Neural progenitor cell (in vitro differentiated cells): ENCODE measurements around the gene MYO1E. TPM values are rescaled to one million over a fixed set of nuclear protein-coding genes. Genes with fewer than 3 reads are reported as not detected.
"Not testable (repeated sequence)": the region's sequence is repeated elsewhere in the genome, so short reads cannot be mapped to it uniquely, and the experiment has no call there.

Experiments
- DNase-seq: peaks from one replicate; pipeline ENCODE4 v3.0.0-alpha.2; 2016; ENCODE audit warnings: low spot score
- H2AFZ ChIP-seq: fragments of 200-600 bp; sonication (generic); replicated peaks from 2 replicates; pipeline ENCODE4 v1.6.1; 2016; ENCODE audit warnings: antibody characterized with exemption
- H3F3A ChIP-seq: fragments of 200-600 bp; sonication (generic); 2 replicates; pipeline ENCODE4 v1.6.1; 2016; ENCODE audit warnings: antibody characterized with exemption, low read depth
- H3K27ac ChIP-seq: fragments of 200-600 bp; sonication (generic); 2 replicates; pipeline ENCODE4 v1.5.1; 2016; ENCODE audit warnings: mild to moderate bottlenecking
- H3K27me3 ChIP-seq: fragments of 200-600 bp; sonication (generic); 2 replicates; pipeline ENCODE4 v1.6.1; 2016; ENCODE audit warnings: mild to moderate bottlenecking, moderate library complexity
- H3K36me3 ChIP-seq: fragments of 200-600 bp; sonication (generic); 2 replicates; pipeline ENCODE4 v1.5.1; 2016
- H3K4me1 ChIP-seq: fragments of 200-600 bp; sonication (generic); 2 replicates; pipeline ENCODE4 v1.6.1; 2016; ENCODE audit warnings: mixed run types
- H3K4me2 ChIP-seq: fragments of 200-600 bp; sonication (generic); 2 replicates; pipeline ENCODE4 v1.6.1; 2016
- H3K4me3 ChIP-seq: fragments of 200-600 bp; sonication (generic); 2 replicates; pipeline ENCODE4 v1.5.1; 2016
- H3K79me2 ChIP-seq: fragments of 200-600 bp; sonication (generic); 2 replicates; pipeline ENCODE4 v1.6.1; 2016; ENCODE audit warnings: low read depth
- H3K9ac ChIP-seq: fragments of 200-600 bp; sonication (generic); 2 replicates; pipeline ENCODE4 v1.6.1; 2016
- H3K9me3 ChIP-seq: fragments of 200-600 bp; sonication (generic); 2 replicates; pipeline ENCODE4 v1.5.1; 2016; ENCODE audit warnings: low read depth
- H4K20me1 ChIP-seq: fragments of 200-600 bp; sonication (generic); 2 replicates; pipeline ENCODE4 v1.6.1; 2016; ENCODE audit warnings: low read depth
- H3K27ac Mint-ChIP-seq: 3 replicates; pipeline ENCODE4 v1.8.0; 2021; ENCODE audit warnings: mixed read lengths
- H3K27me3 Mint-ChIP-seq: 2 replicates; pipeline ENCODE4 v1.8.0; 2022; ENCODE audit warnings: low read depth, mild to moderate bottlenecking, inconsistent platforms, moderate library complexity, mixed read lengths; ENCODE audit not compliant: insufficient read depth
- H3K36me3 Mint-ChIP-seq: 3 replicates; pipeline ENCODE4 v1.8.0; 2021; ENCODE audit warnings: mixed read lengths
- H3K4me1 Mint-ChIP-seq: 3 replicates; pipeline ENCODE4 v1.8.0; 2021; ENCODE audit warnings: mixed read lengths
- H3K4me3 Mint-ChIP-seq: 3 replicates; pipeline ENCODE4 v1.8.0; 2021; ENCODE audit warnings: mild to moderate bottlenecking, moderate library complexity, mixed read lengths
- H3K9me3 Mint-ChIP-seq: 3 replicates; pipeline ENCODE4 v1.8.0; 2020; ENCODE audit warnings: mixed read lengths
- EZH2 ChIP-seq: fragments of 200-600 bp; sonication (generic); IDR thresholded peaks from 2 replicates; pipeline ENCODE4 v1.6.1; 2017; ENCODE audit warnings: antibody characterized with exemption, mild to moderate bottlenecking, moderate library complexity
- EZH2phosphoT487 ChIP-seq: fragments of 200-600 bp; sonication (generic); IDR thresholded peaks from 2 replicates; pipeline ENCODE4 v1.6.1; 2017; ENCODE audit warnings: antibody characterized with exemption
- total RNA-seq: library from RNA; depleted of rRNA; stranded (reverse); fragments of >200 nt; gene quantifications from 2 replicates; pipeline ENCODE4 v1.2.3, GENCODE V29; 2015; ENCODE audit warnings: low replicate concordance
- TF ChIP-seq, protein P1 (sequence below): fragments of 200-600 bp; sonication (generic); IDR thresholded peaks from 2 replicates; pipeline ENCODE4 v1.5.1; 2017; ENCODE audit warnings: antibody characterized with exemption, mild to moderate bottlenecking

MYO1E gene
- total RNA-seq, 1 donor from 2014 or later = 49.7 TPM

DNA sequence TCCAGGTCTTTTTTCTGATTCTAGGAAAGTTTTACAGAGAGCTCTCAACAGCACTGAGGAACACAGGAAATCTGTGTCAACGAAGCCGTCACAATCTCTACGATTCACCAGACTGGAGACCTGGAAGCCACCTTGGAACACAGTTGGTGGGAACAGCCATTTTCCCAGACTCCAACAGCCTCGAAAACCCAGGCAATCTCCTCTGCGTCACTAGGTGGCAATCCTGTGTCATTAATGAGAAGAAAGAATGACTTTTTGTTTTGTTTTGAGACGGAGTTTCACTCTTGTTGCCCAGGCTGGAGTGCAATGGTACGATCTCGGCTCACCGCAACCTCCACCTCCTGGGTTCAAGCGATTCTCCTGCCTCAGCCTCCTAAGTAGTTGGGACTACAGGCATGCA is 228.1 kb downstream of the MYO1E start:
- H3K4me3 Mint-ChIP-seq, H4K20me1 ChIP-seq, H3K27me3 Mint-ChIP-seq, H3K4me3 ChIP-seq, H3K27ac ChIP-seq, H3K36me3 ChIP-seq, H3K4me1 Mint-ChIP-seq, H3K9me3 ChIP-seq, H3K9ac ChIP-seq, H3K9me3 Mint-ChIP-seq, H2AFZ ChIP-seq, H3F3A ChIP-seq, H3K27me3 ChIP-seq, H3K4me2 ChIP-seq, H3K79me2 ChIP-seq, H3K4me1 ChIP-seq, H3K27ac Mint-ChIP-seq: not testable (repeated sequence)
- TF ChIP-seq, protein P1, sequence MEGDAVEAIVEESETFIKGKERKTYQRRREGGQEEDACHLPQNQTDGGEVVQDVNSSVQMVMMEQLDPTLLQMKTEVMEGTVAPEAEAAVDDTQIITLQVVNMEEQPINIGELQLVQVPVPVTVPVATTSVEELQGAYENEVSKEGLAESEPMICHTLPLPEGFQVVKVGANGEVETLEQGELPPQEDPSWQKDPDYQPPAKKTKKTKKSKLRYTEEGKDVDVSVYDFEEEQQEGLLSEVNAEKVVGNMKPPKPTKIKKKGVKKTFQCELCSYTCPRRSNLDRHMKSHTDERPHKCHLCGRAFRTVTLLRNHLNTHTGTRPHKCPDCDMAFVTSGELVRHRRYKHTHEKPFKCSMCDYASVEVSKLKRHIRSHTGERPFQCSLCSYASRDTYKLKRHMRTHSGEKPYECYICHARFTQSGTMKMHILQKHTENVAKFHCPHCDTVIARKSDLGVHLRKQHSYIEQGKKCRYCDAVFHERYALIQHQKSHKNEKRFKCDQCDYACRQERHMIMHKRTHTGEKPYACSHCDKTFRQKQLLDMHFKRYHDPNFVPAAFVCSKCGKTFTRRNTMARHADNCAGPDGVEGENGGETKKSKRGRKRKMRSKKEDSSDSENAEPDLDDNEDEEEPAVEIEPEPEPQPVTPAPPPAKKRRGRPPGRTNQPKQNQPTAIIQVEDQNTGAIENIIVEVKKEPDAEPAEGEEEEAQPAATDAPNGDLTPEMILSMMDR = peak; percentile 38
- peak; percentile 24 for DNase-seq
- peaks cover 26% of the 10 kb centered on the region for H3K36me3 Mint-ChIP-seq

DNA sequence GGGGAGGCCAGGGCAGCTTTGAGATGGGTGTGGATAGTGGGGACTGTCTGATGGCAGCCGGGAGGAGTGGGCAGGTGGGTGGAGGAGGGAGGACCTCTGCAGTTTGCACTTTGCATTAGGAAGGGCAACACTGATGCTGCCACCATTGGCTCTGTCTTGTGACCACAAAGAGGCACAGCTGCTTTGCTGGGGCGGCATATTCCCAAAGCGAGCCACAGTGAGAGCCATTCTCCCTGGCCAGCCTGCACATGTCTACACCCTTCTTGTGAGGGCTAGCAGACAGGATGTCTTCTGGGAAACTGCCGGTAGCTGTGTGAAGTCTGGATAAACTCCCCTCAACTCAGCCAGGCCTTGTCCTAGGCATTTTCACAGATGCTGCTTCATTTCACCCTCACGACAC is 229.4 kb downstream of the MYO1E start:
- Histone ChIP-seq H3K79me2 (no peaks in the 10 kb centered on the region), H3K4me1 (peaks cover 7% of the 10 kb centered on the region), H3K27me3 (no peaks in the 10 kb centered on the region), H3F3A (no peaks in the 10 kb centered on the region), H3K4me2 (no peak overlapping the region), H3K9me3 (no peaks in the 10 kb centered on the region), H3K36me3 (no peaks in the 10 kb centered on the region), H2AFZ (no peak overlapping the region), H3K4me3 (no peak overlapping the region), H3K27ac (no peak overlapping the region), H4K20me1 (no peaks in the 10 kb centered on the region), H3K9ac (no peak overlapping the region)
- no peak for DNase-seq
- Mint-ChIP-seq H3K27ac (no peak overlapping the region), H3K4me1 (peaks cover 3% of the 10 kb centered on the region), H3K27me3 (peaks cover under 1% of the 10 kb centered on the region), H3K36me3 (peaks cover 23% of the 10 kb centered on the region), H3K4me3 (no peak overlapping the region), H3K9me3 (no peaks in the 10 kb centered on the region)
- TF ChIP-seq EZH2phosphoT487 (no peak), EZH2 (no peak)
- TF ChIP-seq, protein P1 = no peak

DNA sequence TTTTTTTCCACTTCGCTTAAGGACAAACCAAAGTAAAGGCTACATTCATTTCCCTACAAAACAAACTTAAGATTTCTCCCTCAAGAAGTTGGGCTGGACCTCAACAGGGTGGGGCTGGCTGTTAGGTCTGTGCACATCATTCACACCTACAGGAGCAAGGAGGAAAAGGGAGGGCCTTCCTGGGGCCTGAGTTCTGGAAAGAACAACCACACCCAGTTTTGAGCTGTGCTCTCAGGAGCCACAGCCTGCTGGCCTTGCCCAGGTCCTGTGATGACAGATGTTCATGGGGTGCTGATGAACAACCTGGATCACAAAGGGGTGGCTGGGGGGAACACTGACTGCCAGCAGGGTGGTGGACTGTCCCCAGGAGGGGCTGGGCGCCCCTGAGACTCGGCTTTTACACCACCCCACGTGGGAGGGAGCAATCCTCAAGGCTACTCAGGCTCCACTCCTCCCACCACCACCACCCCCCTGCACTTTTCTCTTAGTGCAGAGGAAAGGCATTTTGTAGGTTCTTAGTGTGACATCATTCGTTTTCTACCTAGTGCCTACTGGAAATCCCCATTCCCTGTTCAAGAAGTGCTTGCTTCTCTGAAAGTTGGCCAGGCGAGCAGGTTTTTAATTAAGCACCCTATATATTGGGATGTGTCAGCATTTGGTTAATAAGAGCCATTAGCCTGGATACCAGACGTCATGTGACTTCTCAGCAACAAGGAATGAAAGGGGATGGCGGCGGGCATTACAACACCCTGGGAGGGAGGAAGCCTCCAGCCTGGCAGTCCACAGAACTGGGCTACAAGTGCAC is 232.0 kb downstream of the MYO1E start:
- no peak overlapping the region for H3K4me3 ChIP-seq
- H3K9me3 Mint-ChIP-seq = no peaks in the 10 kb centered on the region
- H3K9me3 ChIP-seq = no peaks in the 10 kb centered on the region
- no peaks in the 10 kb centered on the region for H3K4me1 Mint-ChIP-seq
- no peak overlapping the region for H3K27ac ChIP-seq
- H3K9ac ChIP-seq = no peak overlapping the region
- H3K36me3 Mint-ChIP-seq = peaks cover 30% of the 10 kb centered on the region
- peaks cover 6% of the 10 kb centered on the region for H4K20me1 ChIP-seq
- TF ChIP-seq EZH2phosphoT487 (no peak), EZH2 (no peak)
- no peak for DNase-seq
- H3K27ac Mint-ChIP-seq = no peak overlapping the region
- no peaks in the 10 kb centered on the region for H3K27me3 ChIP-seq
- H3K27me3 Mint-ChIP-seq = peaks cover 4% of the 10 kb centered on the region
- H3K79me2 ChIP-seq = no peaks in the 10 kb centered on the region
- no peaks in the 10 kb centered on the region for H3K4me1 ChIP-seq
- no peaks in the 10 kb centered on the region for H3F3A ChIP-seq
- no peak overlapping the region for H3K4me3 Mint-ChIP-seq
- no peaks in the 10 kb centered on the region for H3K36me3 ChIP-seq
- H2AFZ ChIP-seq = no peak overlapping the region
- H3K4me2 ChIP-seq = no peak overlapping the region

DNA sequence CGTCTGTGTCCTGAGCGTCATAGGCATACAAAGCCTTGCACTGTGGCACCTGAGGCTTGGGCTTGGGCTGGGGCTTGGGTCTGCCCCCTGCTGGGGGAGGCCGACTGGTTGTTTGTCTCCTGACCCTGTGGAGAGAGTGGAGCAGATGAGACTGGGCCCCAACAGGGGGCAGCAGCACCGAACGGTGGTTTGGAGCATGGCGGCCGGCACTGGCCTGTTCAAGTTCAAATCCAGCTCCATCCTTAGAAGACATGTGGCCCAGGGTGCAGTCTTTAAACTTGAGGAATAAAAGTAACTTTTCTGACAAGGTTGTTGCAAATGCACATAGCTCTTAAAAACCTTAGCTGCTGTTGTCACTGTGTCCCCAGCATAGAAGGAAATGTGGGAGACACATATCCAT is 234.4 kb downstream of the MYO1E start:
- H3K36me3 Mint-ChIP-seq = peaks cover 39% of the 10 kb centered on the region
- H3K36me3 ChIP-seq = no peaks in the 10 kb centered on the region
- H3K4me3 Mint-ChIP-seq = no peak overlapping the region
- peaks cover 4% of the 10 kb centered on the region for H3K27me3 Mint-ChIP-seq
- H3K27me3 ChIP-seq = no peaks in the 10 kb centered on the region
- H3K4me2 ChIP-seq = no peak overlapping the region
- H4K20me1 ChIP-seq = peaks cover 6% of the 10 kb centered on the region
- no peak overlapping the region for H3K9ac ChIP-seq
- no peaks in the 10 kb centered on the region for H3K4me1 ChIP-seq
- no peaks in the 10 kb centered on the region for H3K9me3 Mint-ChIP-seq
- peak; percentile 63 for DNase-seq
- no peak overlapping the region for H3K27ac ChIP-seq
- no peak overlapping the region for H3K27ac Mint-ChIP-seq
- peaks cover 10% of the 10 kb centered on the region for H3K79me2 ChIP-seq
- no peaks in the 10 kb centered on the region for H3F3A ChIP-seq
- no peak overlapping the region for H3K4me3 ChIP-seq
- H2AFZ ChIP-seq = no peak overlapping the region
- H3K4me1 Mint-ChIP-seq = no peaks in the 10 kb centered on the region
- no peaks in the 10 kb centered on the region for H3K9me3 ChIP-seq
- TF ChIP-seq, protein P1 = peak; percentile 53
- no peak for TF ChIP-seq EZH2phosphoT487
